Colonic mucosa (tissue), 4 donors: ENCODE data around the gene ZNF189. TPM values are rescaled to one million over a fixed set of nuclear protein-coding genes. Genes with fewer than 3 reads are reported as not detected.

Experiments
- DNase-seq: peaks from one replicate; pipeline ENCODE4 v3.0.0-alpha.2; 2020
- H3K27ac ChIP-seq: fragments of 200-600 bp; one replicate; pipeline ENCODE4 v1.8.0; 2021
- H3K27me3 ChIP-seq: fragments of 200-600 bp; one replicate; pipeline ENCODE4 v1.8.0; 2021
- H3K36me3 ChIP-seq: fragments of 200-600 bp; one replicate; pipeline ENCODE4 v1.8.0; 2021
- H3K4me1 ChIP-seq: fragments of 200-600 bp; one replicate; pipeline ENCODE4 v1.8.0; 2021; ENCODE audit warnings: mild to moderate bottlenecking
- H3K4me3 ChIP-seq: fragments of 200-600 bp; one replicate; pipeline ENCODE4 v1.8.0; 2021
- H3K9ac ChIP-seq, 2 donors: one replicate each; pipeline ENCODE4 v1.7.0; 2013; ENCODE audit warnings: control low read depth in 2 of 2, low read depth in 2 of 2, low read length in 2 of 2
- H3K9me3 ChIP-seq: fragments of 200-600 bp; one replicate; pipeline ENCODE4 v1.8.0; 2021
- intact Hi-C: fragments of 100-400 bp; cut with DNase I; formaldehyde crosslinking; loops from one replicate; pipeline ENCODE4 v1.14.1; 2022
- total RNA-seq, 2 donors: library from RNA; stranded (reverse); fragmentation: NEBNext Ultra II Directional in 1 of 2; extraction: Animal tissue kit (Norgen Biotek cat#: 25700) in 1 of 2; gene quantifications; one replicate each; pipeline ENCODE4 v1.2.1, GENCODE V29; 2021
- TF ChIP-seq, protein P1 (sequence below): fragments of 200-600 bp; IDR thresholded peaks from one replicate; pipeline ENCODE4 v1.8.0; 2022; ENCODE audit warnings: antibody characterized with exemption, mild to moderate bottlenecking
- donor health status: healthy.
- donor health status: DM: no; HTN: no; CAD: no.
- donor health status: DM: no; HTN: no; CAD: no.

ZNF189 gene
- total RNA-seq, 2 donors from 2014 or later: 9.3 to 17.4 TPM

- no peak overlapping the region for H3K9ac ChIP-seq
- TF ChIP-seq, protein P1, sequence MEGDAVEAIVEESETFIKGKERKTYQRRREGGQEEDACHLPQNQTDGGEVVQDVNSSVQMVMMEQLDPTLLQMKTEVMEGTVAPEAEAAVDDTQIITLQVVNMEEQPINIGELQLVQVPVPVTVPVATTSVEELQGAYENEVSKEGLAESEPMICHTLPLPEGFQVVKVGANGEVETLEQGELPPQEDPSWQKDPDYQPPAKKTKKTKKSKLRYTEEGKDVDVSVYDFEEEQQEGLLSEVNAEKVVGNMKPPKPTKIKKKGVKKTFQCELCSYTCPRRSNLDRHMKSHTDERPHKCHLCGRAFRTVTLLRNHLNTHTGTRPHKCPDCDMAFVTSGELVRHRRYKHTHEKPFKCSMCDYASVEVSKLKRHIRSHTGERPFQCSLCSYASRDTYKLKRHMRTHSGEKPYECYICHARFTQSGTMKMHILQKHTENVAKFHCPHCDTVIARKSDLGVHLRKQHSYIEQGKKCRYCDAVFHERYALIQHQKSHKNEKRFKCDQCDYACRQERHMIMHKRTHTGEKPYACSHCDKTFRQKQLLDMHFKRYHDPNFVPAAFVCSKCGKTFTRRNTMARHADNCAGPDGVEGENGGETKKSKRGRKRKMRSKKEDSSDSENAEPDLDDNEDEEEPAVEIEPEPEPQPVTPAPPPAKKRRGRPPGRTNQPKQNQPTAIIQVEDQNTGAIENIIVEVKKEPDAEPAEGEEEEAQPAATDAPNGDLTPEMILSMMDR: peak; percentile 67
- intact Hi-C loops: no loop called here
- peak; percentile 43 for DNase-seq
- H3K9me3 ChIP-seq: no peaks in the 10 kb centered on the region
- no peaks in the 10 kb centered on the region for H3K4me1 ChIP-seq
- no peak overlapping the region for H3K4me3 ChIP-seq
- H3K36me3 ChIP-seq: no peaks in the 10 kb centered on the region
- H3K27ac ChIP-seq: no peak overlapping the region
- no peaks in the 10 kb centered on the region for H3K27me3 ChIP-seq
These were observed 60.4 kb downstream of the ZNF189 start for GRCh38 chr9:101458963-101459631.

Other genes with a start within 250 kb of the ZNF189 start
- under 1 TPM in 1 of 2 donors, not detected in 1; 0.30 TPM for gene BAAT, start 13.8 kb upstream of the ZNF189 start, total RNA-seq
- 10 to 100 TPM in 1 of 2 donors, 1 to 10 TPM in 1; 9.5 to 10.1 TPM for gene MRPL50, start 233 bp upstream of the ZNF189 start, total RNA-seq
- gene ALDOB, start 36.9 kb downstream of the ZNF189 start, total RNA-seq: 10 to 100 TPM in 1 of 2 donors, 1 to 10 TPM in 1; 3.4 to 33.1 TPM
- gene RNF20, start 135.0 kb downstream of the ZNF189 start, total RNA-seq: 10 to 100 TPM; 33.3 to 40.9 TPM
- gene PPP3R2, start 196.1 kb downstream of the ZNF189 start, total RNA-seq: not detected